ENCODE results near the gene PRLR. TPM values are rescaled to one million over a fixed set of nuclear protein-coding genes. Genes with fewer than 3 reads are reported as not detected.

PRLR gene
- total and polyA plus RNA-seq, 2 of the 13 experiments (the other 11 are each of a cell fraction or from before 2014, with no cell fraction given) = 12.2 to 13.3 TPM

- TF ChIP-seq ZNF639 (CRISPR knock-in tag; conservative IDR thresholded peaks at IDR 0.05) (no peak), ZBTB44 (CRISPR knock-in tag; IDR thresholded peaks at IDR 0.05) (no peak), ZFX (CRISPR knock-in tag; IDR thresholded peaks at IDR 0.05; ENCODE audit: low read depth) (no peak), ATF7 (IDR thresholded peaks at IDR 0.05) (no peak), ATF7 (CRISPR knock-in tag; IDR thresholded peaks at IDR 0.05) (no peak), PAWR (CRISPR knock-in tag; IDR thresholded peaks at IDR 0.05; ENCODE audit: borderline replicate concordance) (no peak), NFIC (IDR thresholded peaks at IDR 0.05; ENCODE audit: low read length) (peak; percentile 63; the same call in 1 of the 2 replicates), CTCF (CRISPR knock-in tag; IDR thresholded peaks at IDR 0.05) (no peak), TIGD3 (CRISPR knock-in tag; IDR thresholded peaks at IDR 0.05; ENCODE audit: borderline replicate concordance) (no peak), HOXA3 (CRISPR knock-in tag; IDR thresholded peaks at IDR 0.05) (no peak), HIVEP1 (CRISPR knock-in tag; IDR thresholded peaks at IDR 0.05) (no peak), ZNF614 (CRISPR knock-in tag; IDR thresholded peaks at IDR 0.05; ENCODE audit: borderline replicate concordance) (0 out of 2 replicates have a peak, but pooled peaks have one; percentile 18), ZFP90 (CRISPR knock-in tag; IDR thresholded peaks at IDR 0.05; ENCODE audit: borderline replicate concordance) (no peak), JUN (CRISPR knock-in tag; IDR thresholded peaks at IDR 0.05) (no peak), BCLAF1 (IDR thresholded peaks at IDR 0.05) (no peak)
Measured at GRCh38 chr5:35237580-35238376, 7.5 kb upstream of the PRLR start (continued).
